ENCODE measurements around the gene BTBD10. TPM values are rescaled to one million over a fixed set of nuclear protein-coding genes. Genes with fewer than 3 reads are reported as not detected.
"Not testable (repeated sequence)": the region's sequence is repeated elsewhere in the genome, so short reads cannot be mapped to it uniquely, and the experiment has no call there.

BTBD10 gene
- total RNA-seq, 2 donors from 2014 or later, result 25.8 to 34.6 TPM

DNA sequence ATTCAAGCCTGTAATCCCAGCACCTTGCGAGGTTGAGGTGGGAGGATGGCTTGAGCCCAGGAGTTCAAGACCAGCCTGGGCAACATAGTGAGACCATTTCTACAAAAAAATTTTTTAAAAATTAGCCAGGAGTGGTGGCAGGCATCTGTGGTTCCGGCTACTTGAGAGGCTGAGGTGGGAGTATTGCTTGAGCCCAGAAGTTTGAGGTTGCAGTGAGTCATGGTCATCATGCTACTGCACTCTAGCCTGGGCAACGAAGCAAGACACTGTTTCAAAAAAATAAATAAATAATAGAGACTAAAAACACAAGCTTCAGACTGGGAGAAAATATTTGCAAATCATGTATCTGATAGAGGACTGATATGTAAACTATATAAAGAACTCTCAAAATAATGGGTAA lies 33.2 kb downstream of the BTBD10 start:
- DNase-seq (ENCODE audit: low spot score) (no peak), ATAC-seq (no peak)
- Mint-ChIP-seq H3K4me3 (no peak overlapping the region), H3K9me3 (peaks cover 5% of the 10 kb centered on the region), H3K36me3 (peaks cover 27% of the 10 kb centered on the region), H3K4me1 (ENCODE audit: low read depth in 2 of 2) (peaks cover 20 to 29% of the 10 kb centered on the region in 2 donors), H3K27ac (no peak overlapping the region), H3K27me3 (no peaks in the 10 kb centered on the region)

DNA sequence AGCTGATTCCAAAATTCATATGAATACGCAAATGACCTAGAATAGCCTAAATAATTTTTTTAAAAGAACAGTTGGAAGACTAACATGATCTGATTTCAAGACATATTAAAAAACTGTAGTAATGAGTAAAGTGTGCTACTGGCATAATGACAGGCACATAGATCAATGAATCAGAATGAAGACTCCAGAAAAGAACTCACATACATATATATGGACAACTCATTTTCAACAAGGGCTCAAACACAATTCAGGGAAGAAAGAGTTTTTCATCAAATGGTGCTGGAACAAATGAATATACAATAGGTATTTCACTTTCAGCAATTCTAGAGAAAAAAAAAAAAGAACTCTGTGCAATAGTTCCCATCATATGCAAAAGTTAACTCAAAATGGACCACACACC lies 33.7 kb downstream of the BTBD10 start:
- Mint-ChIP-seq H3K36me3 (peaks cover 27% of the 10 kb centered on the region), H3K4me1 (ENCODE audit: low read depth in 2 of 2) (peaks cover 19 to 29% of the 10 kb centered on the region in 2 donors), H3K9me3 (peaks cover 5% of the 10 kb centered on the region), H3K27ac (no peak overlapping the region), H3K27me3 (no peaks in the 10 kb centered on the region), H3K4me3 (no peak overlapping the region)
- DNase-seq (ENCODE audit: low spot score) (no peak), ATAC-seq (no peak)

DNA sequence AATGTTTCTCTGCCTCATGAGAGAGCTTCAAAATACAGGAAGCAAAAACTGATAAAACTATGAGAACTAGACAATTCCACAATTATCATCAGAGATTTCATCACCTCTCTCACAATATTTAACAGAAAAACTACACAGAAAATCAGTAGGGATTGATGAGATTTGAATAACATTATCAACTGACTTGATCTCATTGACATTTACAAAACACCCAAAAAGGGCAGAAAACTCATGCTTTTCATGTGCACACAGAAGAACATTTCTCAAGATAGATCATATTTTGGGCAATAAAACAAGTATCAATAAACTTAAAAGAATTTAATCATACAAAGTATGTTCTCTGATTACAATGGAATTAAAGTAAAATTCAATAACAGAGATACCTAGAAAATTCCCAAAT lies 35.6 kb downstream of the BTBD10 start:
- peaks cover 5% of the 10 kb centered on the region for H3K9me3 Mint-ChIP-seq
- H3K36me3 Mint-ChIP-seq, result peaks cover 27% of the 10 kb centered on the region
- no peak overlapping the region for H3K27ac Mint-ChIP-seq
- H3K4me1 Mint-ChIP-seq (ENCODE audit: low read depth in 2 of 2), result peaks cover 14 to 32% of the 10 kb centered on the region in 2 donors
- DNase-seq (ENCODE audit: low spot score) (no peak), ATAC-seq (no peak)
- H3K27me3 Mint-ChIP-seq, result no peaks in the 10 kb centered on the region
- H3K4me3 Mint-ChIP-seq, result no peak overlapping the region

DNA sequence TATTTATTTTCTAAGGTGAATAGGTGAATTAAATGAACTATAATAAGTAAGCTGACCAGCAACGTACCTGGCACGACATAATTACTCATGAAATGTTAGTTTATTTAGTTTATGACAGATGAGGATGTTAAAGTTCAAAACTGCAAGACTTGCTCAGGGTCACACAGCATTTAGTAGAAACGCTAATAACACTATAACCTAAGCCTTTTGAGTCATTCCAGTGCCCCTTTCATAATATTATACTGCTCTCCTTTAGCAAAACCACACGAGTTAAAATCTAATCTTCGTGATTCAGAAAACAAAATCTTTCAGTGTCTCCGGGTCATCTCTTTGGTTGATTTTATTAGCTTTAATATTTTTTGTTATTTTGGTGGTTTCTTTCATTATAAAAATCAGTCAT lies 39.6 kb downstream of the BTBD10 start:
- peaks cover 15% of the 10 kb centered on the region for H3K36me3 Mint-ChIP-seq
- H3K9me3 Mint-ChIP-seq, result peaks cover 5% of the 10 kb centered on the region
- H3K4me1 Mint-ChIP-seq (ENCODE audit: low read depth in 2 of 2), result peaks cover 8 to 28% of the 10 kb centered on the region in 2 donors
- ATAC-seq (no peak), DNase-seq (ENCODE audit: low spot score) (no peak)
- no peak overlapping the region for H3K4me3 Mint-ChIP-seq
- no peak overlapping the region for H3K27ac Mint-ChIP-seq
- no peaks in the 10 kb centered on the region for H3K27me3 Mint-ChIP-seq

DNA sequence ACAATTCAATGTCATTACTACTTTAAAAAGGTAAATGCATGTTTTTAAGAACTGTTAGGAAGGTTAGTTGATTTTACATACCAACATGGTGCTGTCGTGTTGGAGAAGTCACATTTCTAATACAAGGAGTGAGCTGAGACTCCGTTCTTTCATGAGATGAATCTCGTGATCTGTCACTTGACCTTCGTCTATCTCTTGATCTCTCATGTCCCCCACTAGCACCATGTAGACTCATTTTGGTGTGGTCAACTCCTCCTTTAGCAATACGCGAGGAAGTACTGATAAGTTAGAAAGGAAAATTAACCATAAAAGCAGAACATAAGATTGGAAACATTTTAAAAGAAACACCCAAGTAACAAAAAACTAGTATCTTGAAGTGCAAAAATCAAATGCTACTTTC lies 41.5 kb downstream of the BTBD10 start:
- Mint-ChIP-seq H3K36me3 (no peaks in the 10 kb centered on the region), H3K4me1 (ENCODE audit: low read depth in 2 of 2) (peaks cover 8 to 28% of the 10 kb centered on the region in 2 donors), H3K27me3 (no peaks in the 10 kb centered on the region), H3K27ac (no peak overlapping the region), H3K9me3 (no peaks in the 10 kb centered on the region), H3K4me3 (no peak overlapping the region)
- DNase-seq (ENCODE audit: low spot score), result no peak
- no peak for ATAC-seq

DNA sequence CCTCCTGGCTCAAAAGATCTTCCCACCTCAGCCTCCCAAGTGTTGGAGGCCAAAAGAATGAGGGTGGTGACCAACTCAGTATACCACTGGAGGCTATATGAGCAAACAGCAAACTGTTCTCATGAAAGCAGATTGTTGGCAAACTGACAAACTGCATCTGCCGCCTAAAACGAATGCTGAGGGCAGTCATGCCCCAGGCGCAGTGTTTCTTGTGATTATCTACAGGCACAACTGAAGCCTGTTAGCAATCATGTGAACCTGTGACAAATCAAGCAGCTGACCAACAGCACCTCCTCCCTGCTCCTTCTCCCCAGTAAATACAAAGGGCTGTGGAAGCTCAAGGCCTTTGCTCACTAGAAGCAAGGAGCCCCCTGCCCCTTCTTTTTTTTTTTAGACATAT lies 47.8 kb downstream of the BTBD10 start:
- Mint-ChIP-seq H3K27me3 (no peaks in the 10 kb centered on the region), H3K9me3 (no peaks in the 10 kb centered on the region), H3K27ac (no peak overlapping the region), H3K36me3 (peaks cover 5% of the 10 kb centered on the region), H3K4me1 (ENCODE audit: low read depth in 2 of 2) (no peaks in the 10 kb centered on the region), H3K4me3 (no peak overlapping the region)
- ATAC-seq, result no peak
- DNase-seq (ENCODE audit: low spot score), result no peak

DNA sequence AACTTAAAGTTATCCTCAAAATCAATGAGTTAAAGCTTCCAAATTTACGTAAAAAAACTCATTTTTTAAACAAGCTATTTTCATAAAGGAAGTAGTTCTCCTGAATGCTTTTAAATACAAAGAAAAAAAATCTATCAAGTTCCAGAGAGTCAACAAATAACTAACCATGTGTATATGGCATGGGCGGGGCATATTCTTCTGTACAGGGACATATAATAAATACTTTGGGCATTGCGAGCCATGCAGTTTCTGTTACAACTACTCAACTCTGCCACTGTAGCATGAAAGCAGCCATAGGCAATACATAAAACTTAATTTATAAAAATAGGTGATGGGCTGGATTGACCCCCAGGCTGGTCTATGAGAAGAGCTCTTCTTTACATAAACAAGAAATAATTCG lies 57.8 kb downstream of the BTBD10 start:
- no peak for DNase-seq (ENCODE audit: low spot score)
- ATAC-seq, result no peak
- Mint-ChIP-seq H3K36me3 (peaks cover 25% of the 10 kb centered on the region), H3K9me3 (no peaks in the 10 kb centered on the region), H3K4me3 (no peak overlapping the region), H3K4me1 (ENCODE audit: low read depth in 2 of 2) (peaks cover 0 to 3% of the 10 kb centered on the region in 2 donors), H3K27ac (no peak overlapping the region), H3K27me3 (no peaks in the 10 kb centered on the region)

DNA sequence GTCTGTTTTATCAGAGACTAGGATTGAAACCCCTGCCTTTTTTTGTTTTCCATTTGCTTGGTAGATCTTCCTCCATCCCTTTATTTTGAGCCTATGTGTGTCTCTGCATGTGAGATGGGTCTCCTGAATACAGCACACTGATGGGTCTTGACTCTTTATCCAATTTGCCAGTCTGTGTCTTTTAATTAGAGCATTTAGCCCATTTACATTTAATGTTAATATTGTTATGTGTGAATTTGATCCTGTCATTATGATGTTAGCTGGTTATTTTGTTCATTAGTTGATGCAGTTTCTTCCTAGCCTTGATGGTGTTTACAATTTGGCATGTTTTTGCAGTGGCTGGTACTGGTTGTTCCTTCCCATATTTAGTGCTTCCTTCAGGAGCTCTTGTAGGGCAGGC lies 64.7 kb downstream of the BTBD10 start:
- not testable (repeated sequence) for H3K27ac Mint-ChIP-seq; DNase-seq (ENCODE audit: low spot score); H3K27me3 Mint-ChIP-seq; H3K9me3 Mint-ChIP-seq; ATAC-seq; H3K4me3 Mint-ChIP-seq; H3K4me1 Mint-ChIP-seq (ENCODE audit: low read depth in 2 of 2)
- H3K36me3 Mint-ChIP-seq, result peaks cover 32% of the 10 kb centered on the region

DNA sequence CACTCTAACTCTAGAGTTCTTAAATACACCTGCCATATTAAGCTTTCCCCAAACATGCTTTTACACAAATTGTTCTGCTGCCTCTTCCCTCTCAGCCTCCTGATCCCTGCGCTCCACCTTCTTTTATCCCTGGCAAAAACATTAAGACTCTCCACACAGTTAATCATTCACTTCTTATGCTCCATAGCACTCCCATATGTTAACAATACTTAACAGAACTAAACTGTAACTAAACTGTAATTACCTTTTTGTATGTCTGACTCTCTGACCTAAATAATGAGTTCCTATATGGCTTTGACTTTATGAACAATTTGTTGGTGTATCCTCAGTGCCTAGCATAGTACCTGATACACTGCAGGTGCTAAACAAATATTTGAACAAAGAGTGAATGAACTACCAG lies 71.8 kb downstream of the BTBD10 start:
- Mint-ChIP-seq H3K36me3 (peaks cover 19% of the 10 kb centered on the region), H3K27ac (no peak overlapping the region), H3K4me1 (ENCODE audit: low read depth in 2 of 2) (peaks cover 0 to 2% of the 10 kb centered on the region in 2 donors), H3K4me3 (no peak overlapping the region), H3K9me3 (no peaks in the 10 kb centered on the region), H3K27me3 (no peaks in the 10 kb centered on the region)
- no peak for ATAC-seq
- no peak for DNase-seq (ENCODE audit: low spot score)

DNA sequence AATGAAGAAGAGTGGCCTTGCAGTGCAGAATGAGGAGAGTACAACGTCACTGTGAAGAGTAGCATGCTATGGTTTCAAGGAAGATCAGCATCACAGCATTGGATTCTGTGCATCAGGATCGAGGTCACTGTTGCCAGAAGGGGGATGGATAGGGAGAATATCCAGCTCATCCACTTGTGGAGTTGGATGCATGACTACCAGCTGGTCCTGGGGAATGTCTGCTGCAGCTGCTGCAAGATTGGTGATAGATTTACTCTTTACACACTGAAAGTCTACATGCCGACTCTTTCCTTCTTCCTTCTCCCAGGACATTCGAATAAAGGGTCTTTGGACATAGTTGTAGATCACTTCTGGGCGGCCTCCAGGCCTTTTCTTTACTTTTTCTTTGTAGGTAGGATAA lies 74.3 kb downstream of the BTBD10 start:
- DNase-seq (ENCODE audit: low spot score) (no peak), ATAC-seq (no peak)
- Mint-ChIP-seq H3K27ac (peak overlapping the region in 1 of 2 donors; percentile 12), H3K4me1 (ENCODE audit: low read depth in 2 of 2) (peaks cover 0 to 2% of the 10 kb centered on the region in 2 donors), H3K9me3 (no peaks in the 10 kb centered on the region), H3K36me3 (peaks cover 19% of the 10 kb centered on the region), H3K27me3 (no peaks in the 10 kb centered on the region), H3K4me3 (no peak overlapping the region)

DNA sequence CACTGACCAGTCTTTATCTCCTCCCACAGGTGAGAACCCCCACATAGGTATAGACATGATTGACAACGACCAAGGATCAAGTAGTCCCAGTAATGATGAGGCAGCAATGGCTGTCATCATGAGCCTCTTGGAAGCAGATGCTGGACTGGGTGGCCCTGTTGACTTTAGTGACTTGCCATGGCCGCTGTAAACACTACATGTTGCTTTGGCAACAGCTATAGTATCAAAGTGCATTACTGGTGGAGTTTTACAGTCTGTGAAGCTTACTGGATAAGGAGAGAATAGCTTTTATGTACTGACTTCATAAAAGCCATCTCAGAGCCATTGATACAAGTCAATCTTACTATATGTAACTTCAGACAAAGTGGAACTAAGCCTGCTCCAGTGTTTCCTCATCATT lies 76.5 kb downstream of the BTBD10 start:
- peaks cover 29% of the 10 kb centered on the region for H3K36me3 Mint-ChIP-seq
- H3K4me1 Mint-ChIP-seq (ENCODE audit: low read depth in 2 of 2), result peaks cover 0 to 2% of the 10 kb centered on the region in 2 donors
- H3K27ac Mint-ChIP-seq, result no peak overlapping the region
- DNase-seq (ENCODE audit: low spot score) (no peak), ATAC-seq (no peak)
- H3K4me3 Mint-ChIP-seq, result no peak overlapping the region
- H3K9me3 Mint-ChIP-seq, result no peaks in the 10 kb centered on the region
- no peaks in the 10 kb centered on the region for H3K27me3 Mint-ChIP-seq

DNA sequence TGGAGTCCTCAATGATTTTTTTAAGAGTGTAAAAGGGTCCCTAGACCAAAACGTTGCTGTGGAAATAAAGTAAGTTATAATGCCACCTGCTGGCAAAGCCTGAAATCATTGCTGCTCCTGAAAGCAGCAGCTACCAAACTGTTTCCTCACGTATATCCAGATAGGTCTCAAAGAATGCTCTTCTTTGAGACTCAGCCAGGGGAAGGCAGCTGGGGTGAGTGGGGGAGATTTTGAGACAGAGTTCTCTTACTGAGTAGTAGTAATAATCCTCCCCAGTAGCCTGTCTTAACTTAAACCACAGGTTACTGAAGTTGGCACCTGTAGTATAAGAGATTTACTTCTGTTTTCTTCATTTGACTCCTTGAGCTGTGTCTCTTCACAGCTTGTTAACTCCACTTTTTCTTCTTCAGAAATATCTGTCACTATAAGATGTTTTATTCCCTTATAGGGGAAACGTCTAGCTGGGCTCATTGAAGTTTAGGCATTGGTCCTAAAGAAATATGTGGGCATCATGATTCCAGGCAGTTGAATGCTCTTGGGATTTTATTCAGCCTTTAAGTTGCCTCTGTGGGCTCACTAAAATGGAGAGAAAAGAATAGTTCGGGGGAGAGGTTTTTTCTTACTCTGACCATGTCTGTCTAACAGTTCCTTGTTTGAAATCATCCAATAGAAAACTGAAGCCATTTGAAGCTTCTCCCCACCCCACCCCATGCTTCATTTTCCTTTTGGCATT lies 77.9 kb downstream of the BTBD10 start:
- Mint-ChIP-seq H3K27ac (peak overlapping the region in 1 of 2 donors; percentile 29), H3K27me3 (no peaks in the 10 kb centered on the region), H3K4me3 (no peak overlapping the region), H3K9me3 (no peaks in the 10 kb centered on the region), H3K36me3 (peaks cover 30% of the 10 kb centered on the region), H3K4me1 (ENCODE audit: low read depth in 2 of 2) (peaks cover 0 to 2% of the 10 kb centered on the region in 2 donors)
- ATAC-seq, result no peak
- no peak for DNase-seq (ENCODE audit: low spot score)

DNA sequence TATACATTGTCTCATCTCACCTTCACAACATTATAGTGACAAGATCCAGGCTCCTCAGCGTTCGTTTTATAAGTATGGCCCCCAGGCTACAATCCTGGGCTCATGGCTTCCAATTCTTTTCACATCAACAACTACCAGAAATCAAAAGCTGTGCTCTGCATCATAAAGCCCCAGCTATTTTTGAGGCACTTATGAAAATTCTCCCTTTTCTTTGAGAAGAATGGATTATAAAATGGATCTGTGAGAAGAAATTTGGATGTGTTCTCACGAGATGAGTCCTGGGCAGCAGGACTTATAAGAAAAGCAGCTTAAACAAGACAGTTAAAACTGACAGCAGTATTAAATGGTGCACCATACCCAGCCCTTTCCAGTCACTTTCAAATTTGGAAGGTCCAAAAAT lies 80.3 kb downstream of the BTBD10 start:
- DNase-seq (ENCODE audit: low spot score) (no peak), ATAC-seq (no peak)
- no peaks in the 10 kb centered on the region for H3K27me3 Mint-ChIP-seq
- peaks cover 0 to 2% of the 10 kb centered on the region in 2 donors for H3K4me1 Mint-ChIP-seq (ENCODE audit: low read depth in 2 of 2)
- H3K4me3 Mint-ChIP-seq, result no peak overlapping the region
- H3K36me3 Mint-ChIP-seq, result peaks cover 19% of the 10 kb centered on the region
- no peak overlapping the region for H3K27ac Mint-ChIP-seq
- H3K9me3 Mint-ChIP-seq, result no peaks in the 10 kb centered on the region

DNA sequence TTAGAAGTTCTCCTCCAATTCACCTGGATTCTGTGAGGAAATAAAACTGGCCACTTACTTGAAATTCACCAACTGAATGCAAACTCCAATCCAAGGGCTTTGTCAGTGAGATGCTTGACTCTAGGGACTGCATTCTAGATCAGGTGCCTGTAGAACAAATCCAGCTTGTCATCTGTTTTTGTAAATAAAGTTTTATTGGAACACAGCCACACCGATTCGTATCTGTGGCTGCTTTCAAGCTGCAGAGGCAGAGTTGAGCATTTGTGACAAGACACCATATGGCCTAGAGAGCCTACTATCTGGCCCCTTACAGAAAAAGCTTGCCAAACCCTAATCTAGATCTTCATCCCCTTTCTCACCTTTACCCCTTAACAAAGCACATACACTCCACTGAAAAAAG lies 82.3 kb downstream of the BTBD10 start:
- ATAC-seq (no peak), DNase-seq (ENCODE audit: low spot score) (no peak)
- Mint-ChIP-seq H3K4me1 (ENCODE audit: low read depth in 2 of 2) (peaks cover 0 to 9% of the 10 kb centered on the region in 2 donors), H3K4me3 (no peak overlapping the region), H3K27ac (peak overlapping the region in 1 of 2 donors; percentile 74), H3K36me3 (peaks cover 26% of the 10 kb centered on the region), H3K27me3 (no peaks in the 10 kb centered on the region), H3K9me3 (no peaks in the 10 kb centered on the region)

DNA sequence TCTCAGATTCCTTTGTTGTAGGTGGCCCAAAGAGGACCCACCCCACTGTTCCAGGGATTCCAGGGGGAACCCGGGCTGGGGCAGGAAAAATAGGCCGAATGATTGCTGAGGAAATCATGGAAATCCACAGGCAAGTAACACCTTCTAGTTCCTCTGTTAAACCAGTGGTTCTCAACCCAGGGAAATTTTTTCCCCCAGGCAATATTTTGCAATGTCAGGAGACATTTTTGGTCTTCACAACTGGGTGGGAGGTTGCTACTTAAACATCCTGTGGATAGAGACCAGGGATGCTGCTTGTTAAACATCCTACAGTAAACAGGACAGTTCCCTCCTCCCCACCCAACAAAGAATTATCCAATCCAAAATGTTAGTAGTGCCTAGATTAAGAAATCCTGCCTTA lies 84.7 kb downstream of the BTBD10 start:
- Mint-ChIP-seq H3K4me3 (no peak overlapping the region), H3K9me3 (no peaks in the 10 kb centered on the region), H3K4me1 (ENCODE audit: low read depth in 2 of 2) (peaks cover 0 to 16% of the 10 kb centered on the region in 2 donors), H3K27me3 (no peaks in the 10 kb centered on the region), H3K36me3 (peaks cover 37% of the 10 kb centered on the region), H3K27ac (no peak overlapping the region)
- DNase-seq (ENCODE audit: low spot score) (no peak), ATAC-seq (no peak)

All from natural killer cell treated with Interleukin-12 subunit alpha and Interleukin-12 subunit beta and Interleukin-15 and Interleukin-18, amount 100 ng/mL, for 72 hours (primary cell).